Measurements from ENCODE around the gene PDE8A.

PDE8A gene

DNA sequence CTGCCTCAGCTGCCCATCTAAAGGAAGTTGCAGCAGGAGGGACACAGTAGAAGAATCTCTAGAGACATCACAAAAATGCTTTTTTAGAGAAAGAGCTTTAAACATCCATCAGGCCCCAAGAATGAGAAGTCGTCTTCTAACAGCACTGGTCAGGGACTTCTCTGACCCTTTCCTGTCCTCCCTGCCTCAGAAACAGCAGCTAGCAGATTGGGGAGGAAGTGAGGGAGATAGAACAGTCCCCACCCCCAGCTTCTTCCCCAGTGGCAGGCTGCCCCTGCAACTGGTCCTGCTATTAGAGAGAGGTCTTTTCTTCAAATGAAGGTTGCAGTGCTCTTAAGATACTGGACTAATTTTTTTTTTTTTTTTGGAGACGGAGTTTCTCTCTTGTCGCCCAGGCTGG, 55.1 kb downstream of the PDE8A start:
- no peak for DNase-seq

DNA sequence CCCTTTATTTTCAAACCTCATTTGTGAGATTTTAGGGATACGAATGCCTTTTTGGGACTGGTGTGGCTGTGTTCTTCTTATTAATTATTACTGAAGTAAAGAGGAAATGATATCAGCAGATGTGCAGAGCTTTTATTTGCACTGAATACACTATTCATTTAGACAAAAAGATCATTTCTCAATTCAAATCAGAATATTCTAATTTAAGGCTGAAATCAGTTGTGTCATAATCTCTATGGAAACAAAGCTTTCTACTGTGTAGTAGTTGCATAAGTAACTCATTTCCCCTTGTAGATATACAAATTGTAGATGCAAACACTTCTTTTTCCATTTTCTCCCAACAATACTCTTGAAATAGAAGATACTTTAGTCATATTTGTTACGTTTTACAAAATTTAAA, 56.0 kb downstream of the PDE8A start:
- no peak for DNase-seq

- no peak for DNase-seq
These were observed 59.6 kb downstream of the PDE8A start for GRCh38 chr15:85041230-85041629.

GRCh38 chr15:85044251-85044853, 62.7 kb downstream of the PDE8A start:
- DNase-seq: peak; percentile 59

GRCh38 chr15:85044894-85045293, 63.2 kb downstream of the PDE8A start:
- no peak for DNase-seq

- DNase-seq: no peak
These were observed 64.0 kb downstream of the PDE8A start for GRCh38 chr15:85045615-85046014.

DNA sequence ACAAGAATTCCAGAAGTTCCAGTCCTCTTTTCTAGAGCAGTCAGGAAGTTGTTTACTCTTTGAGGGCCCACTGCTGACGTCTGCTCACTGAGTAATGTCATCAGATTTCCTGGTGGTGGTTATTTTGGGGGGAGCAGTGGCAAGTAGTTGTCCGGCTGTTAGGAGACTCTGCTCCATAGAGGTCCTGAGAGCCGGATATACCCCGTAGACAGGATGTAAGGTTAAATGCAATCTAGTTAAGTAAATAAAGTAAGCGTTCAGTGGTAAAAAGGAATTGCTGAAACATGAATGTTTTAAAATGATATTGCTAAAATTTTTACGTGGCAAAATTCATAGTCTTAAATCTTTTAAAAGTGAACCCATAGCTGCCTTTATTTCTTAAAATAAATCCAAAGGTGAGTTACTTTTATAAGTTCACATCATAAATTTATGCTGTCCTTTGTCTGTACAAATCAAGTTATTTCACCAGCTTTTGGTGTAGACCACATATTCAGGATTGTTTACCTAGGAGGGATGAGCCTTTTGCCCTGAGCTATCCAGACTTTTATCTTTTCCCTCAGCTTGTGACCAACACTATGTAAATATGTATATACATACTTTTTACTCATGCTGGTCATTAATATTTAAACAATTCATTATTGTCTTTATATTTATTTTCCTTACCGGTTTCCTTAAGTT, 65.8 kb downstream of the PDE8A start:
- DNase-seq: peak; percentile 90

DNA sequence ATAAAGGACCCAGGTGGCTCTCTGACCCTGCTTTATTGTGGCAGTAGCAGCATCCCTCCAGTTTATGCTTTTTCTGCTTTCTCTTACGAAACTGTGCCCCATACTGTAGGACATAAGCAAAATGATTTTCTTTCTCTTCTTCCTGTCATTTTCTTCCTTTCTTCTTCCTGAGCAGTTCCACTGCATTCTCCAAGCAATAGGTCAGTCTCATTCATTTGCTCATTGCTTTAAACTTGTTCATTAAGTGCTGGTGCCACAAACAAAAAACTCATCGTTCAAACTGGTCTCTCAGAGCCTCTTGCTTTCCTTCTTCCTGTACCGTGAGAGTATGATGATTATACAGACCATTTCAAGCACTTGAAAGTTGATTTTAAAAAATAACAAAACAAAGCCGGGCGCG, 66.8 kb downstream of the PDE8A start:
- peak; percentile 11 for DNase-seq

DNA sequence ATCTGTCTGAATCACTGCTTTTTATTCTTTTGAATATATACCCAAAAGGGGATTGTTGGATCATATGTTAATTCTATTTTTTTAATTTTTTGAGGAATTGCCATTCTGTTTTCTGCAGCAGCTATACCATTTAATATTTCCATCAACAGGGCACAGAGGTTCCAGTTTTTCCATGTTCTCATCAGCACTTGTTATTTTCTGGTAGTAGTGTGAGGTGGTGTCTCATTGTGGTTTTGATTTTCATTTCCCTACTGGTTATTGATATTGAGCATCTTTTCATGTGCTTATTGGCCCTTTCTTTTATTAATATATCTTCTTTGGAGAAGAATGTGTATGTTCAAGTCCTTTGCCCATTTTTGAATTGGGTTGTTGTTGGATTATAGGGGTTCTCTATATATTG, 68.1 kb downstream of the PDE8A start:
- DNase-seq: no peak

DNA sequence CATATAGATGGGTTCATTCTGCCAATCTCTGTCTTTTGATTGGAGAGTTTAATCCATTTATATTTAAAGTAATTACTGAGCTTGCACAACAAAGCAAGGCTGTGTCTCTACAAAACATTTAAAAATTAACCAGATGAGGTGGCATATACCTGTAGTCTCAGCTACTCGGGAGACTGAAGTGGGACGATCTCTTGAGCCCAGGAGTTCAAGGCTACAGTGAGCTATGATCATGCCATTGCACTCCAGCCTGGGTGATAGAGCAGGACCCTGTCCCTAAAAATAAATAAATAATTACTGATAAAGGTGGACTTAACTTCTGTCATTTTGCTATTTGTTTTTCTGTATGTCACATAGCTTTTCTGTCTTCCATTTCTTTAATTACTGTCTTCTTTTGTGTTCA, 78.1 kb downstream of the PDE8A start:
- DNase-seq: no peak

DNA sequence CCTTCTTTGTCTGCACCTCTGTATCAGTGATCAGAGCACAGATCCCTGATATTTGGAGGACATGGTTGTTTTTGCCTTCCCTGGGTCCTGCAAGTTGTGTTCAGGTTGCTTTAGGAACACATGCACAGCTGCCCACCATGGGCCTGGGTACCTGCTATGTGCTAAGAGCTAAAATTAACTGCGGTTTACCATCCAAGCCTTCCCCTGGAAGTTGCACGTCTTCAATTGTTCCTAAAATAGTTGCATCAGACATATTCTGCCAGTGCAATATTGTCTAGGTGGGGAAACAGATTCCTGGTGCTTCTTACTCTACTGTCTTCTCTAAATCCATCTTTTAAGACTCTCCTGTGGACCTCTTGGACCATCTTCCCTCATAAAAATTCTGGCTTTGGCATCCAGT, 80.9 kb downstream of the PDE8A start:
- no peak for DNase-seq

DNA sequence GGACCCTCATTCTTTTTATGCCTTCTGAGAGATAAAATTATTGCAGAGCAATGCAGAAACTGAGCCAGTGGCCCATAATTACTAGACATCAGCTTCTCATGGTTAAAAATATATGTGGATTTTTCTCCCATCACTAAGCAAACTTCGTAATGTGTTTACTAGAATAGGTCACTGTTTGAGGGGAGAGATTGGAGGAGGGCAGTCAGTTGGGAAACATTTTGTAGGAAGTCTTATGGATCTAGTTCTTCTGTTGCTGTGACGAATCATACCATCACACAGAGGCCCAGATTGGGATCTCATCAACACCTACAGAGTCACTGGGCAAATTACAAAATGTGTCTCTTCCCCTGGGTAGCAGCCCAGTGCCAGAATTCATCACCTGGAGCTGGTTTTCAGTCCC, 81.4 kb downstream of the PDE8A start:
- no peak for DNase-seq

GRCh38 chr15:85063522-85064079, 81.9 kb downstream of the PDE8A start:
- DNase-seq: no peak

GRCh38 chr15:85064710-85065109, 83.1 kb downstream of the PDE8A start:
- no peak for DNase-seq

- DNase-seq: no peak
These were observed 89.4 kb downstream of the PDE8A start for GRCh38 chr15:85071061-85071460.

GRCh38 chr15:85071504-85071903, 89.8 kb downstream of the PDE8A start:
- DNase-seq: no peak

DNA sequence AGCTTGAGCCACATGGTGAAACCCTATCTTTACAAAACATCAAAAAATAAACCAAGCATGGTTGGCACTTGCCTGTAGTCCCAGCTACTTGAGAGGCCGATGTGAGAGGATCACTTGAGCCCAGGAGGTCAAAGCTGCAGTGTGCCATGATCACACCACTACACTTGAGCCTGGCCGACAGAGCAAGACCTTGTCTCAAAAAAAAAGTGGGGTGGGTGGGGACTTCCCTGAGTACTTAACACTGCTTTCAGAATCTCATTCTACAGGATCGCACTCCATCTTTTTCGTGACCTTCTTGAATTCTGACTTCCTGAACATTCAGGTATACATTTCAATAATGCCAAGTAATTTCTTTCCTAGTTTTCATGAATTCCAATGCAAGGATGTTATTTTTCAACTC, 91.3 kb downstream of the PDE8A start:
- no peak for DNase-seq

GRCh38 chr15:85073556-85074194, 92.0 kb downstream of the PDE8A start:
- peak; percentile 27 for DNase-seq

GRCh38 chr15:85086855-85087254, 105.2 kb downstream of the PDE8A start:
- DNase-seq: no peak

DNA sequence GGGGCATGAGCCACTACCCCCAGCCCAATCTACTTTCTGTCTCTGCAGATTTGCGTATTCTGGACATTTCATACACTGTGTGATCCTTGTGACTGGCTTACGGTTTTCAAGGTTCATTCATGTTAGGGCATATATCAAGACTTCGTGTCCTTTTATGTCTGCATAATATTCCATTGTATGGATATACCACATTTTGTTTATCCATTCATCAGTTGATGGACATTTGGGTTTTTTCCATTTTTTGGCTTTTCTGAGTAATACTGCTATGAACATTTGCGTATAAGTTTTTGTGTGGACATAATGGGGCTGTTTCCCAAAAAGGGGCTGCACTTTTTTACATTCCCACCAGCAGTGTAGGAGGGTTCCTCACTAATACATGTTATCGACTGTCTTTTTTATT, 106.6 kb downstream of the PDE8A start:
- no peak for DNase-seq

DNA sequence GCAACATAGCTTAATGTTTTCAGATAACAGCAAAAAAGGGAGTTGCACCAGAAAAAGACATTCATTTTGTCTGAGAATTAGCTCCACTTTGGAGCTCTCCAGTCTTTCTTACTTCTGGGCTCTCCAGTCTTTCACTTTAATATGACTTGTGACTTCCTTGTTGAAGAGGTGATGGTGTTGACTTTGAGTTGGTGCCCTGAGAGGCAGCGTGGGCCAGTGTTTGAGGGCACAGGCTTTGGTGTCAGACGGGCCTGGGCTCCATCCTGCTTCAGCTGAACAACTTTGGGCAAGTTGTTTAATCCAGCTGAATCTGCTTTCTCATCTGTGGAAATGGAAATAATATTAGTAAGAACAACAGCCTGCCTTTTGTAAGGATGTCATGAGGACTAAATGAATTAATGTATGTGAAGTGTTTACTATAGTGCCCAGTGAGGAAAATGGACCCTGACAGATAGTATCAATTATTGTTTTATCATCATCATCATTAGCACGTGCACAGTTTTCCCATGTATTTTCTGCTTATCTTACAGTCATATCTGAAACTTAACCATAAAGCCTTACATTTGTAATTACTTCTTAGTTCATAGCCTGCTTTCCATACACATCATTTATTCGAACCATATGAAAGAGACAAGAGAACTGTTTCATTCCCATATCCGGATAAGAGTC, 108.4 kb downstream of the PDE8A start:
- no peak for DNase-seq

- DNase-seq: no peak
These were observed 110.3 kb downstream of the PDE8A start for GRCh38 chr15:85091990-85092389.

- DNase-seq: peak; percentile 59
These were observed 113.0 kb downstream of the PDE8A start for GRCh38 chr15:85094685-85095084.

- no peak for DNase-seq
These were observed 113.9 kb downstream of the PDE8A start for GRCh38 chr15:85095566-85095965.

All from fibroblast of skin of right biceps (primary cell).